ENCODE measurements around the gene ZAR1L.

ZAR1L gene

DNA sequence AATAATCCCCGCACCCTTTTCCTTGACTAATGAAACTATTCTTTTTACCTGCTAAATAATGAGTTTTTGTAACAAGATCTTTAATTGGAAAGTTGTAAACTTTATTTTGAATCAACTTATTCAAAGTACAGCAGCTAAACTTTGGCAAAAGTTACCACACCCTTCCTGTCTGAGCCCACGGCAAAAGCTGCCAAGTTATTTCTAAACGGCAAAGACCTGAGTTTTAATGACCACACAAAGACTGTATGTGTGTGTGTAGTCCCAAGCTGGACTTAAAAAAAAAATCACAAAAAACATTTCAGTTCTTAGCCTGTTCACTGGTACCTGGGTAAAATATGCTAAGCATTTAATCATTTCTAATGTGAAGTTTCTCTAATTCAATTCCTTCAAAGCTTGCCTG is 60.7 kb downstream of the ZAR1L start:
- DNase-seq = no peak

DNA sequence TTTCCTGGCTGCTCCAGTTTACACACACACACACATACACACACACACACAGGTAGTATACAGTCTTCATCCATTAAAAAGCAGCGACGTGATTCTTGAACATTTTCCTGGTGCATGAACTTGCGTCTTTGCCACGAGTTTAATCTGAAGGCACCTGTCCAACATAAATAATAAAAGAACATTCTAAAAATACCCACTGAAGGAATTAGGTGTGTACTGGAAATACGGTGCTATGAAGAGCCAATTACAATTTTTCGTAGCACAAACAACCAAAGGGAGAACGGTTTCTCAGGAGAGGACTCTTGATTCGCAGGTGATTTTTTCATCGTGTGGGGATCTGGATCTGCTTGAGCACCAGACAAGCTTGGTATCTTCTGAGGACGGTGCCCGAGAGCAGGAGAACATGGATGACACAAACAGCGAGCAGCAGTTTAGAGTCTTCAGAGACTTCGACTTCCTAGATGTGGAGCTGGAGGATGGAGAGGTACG is 61.2 kb downstream of the ZAR1L start:
- no peak for DNase-seq

All from fibroblast of skin of right biceps (primary cell).